Gastrocnemius medialis (tissue), 4 donors: ENCODE data around the gene NPFF.

ENCODE experiments used
- POLR2A ChIP-seq, 2 donors: fragments of 450-650 bp; IDR thresholded peaks; one replicate each; pipeline ENCODE4 v1.6.1; 2017; ENCODE audit warnings: antibody characterized with exemption in 2 of 2, mild to moderate bottlenecking in 2 of 2, moderate library complexity in 2 of 2
- TF ChIP-seq, protein P1 (sequence below), 5 experiments: fragments of 450-650 bp in 3 of 5; fragments of 200-600 bp in 2 of 5; sonication (generic) in 2 of 5; IDR thresholded peaks in 4 of 5; conservative IDR thresholded peaks in 1 of 5; 1 replicate in 4 of 5; 2 replicates in 1 of 5; pipeline ENCODE4 v1.5.1; 2016 to 2019; ENCODE audit warnings: antibody characterized with exemption in 5 of 5, mild to moderate bottlenecking in 3 of 5, moderate library complexity in 3 of 5

DNA sequence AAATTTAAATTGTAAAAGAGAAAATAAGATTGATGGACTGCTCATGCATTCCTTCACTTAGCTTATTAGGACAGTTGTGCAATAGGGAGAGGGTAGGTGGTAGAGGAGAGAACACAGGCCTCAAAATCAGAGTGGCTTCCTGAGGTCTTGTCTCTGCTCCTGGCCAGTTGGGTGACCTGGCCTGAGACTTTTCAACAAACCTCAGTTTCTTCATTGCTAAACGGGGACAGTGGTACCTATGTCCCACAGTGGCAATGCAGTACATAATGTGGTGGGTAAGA is 10.6 kb downstream of the NPFF start:
- TF ChIP-seq, protein P1, sequence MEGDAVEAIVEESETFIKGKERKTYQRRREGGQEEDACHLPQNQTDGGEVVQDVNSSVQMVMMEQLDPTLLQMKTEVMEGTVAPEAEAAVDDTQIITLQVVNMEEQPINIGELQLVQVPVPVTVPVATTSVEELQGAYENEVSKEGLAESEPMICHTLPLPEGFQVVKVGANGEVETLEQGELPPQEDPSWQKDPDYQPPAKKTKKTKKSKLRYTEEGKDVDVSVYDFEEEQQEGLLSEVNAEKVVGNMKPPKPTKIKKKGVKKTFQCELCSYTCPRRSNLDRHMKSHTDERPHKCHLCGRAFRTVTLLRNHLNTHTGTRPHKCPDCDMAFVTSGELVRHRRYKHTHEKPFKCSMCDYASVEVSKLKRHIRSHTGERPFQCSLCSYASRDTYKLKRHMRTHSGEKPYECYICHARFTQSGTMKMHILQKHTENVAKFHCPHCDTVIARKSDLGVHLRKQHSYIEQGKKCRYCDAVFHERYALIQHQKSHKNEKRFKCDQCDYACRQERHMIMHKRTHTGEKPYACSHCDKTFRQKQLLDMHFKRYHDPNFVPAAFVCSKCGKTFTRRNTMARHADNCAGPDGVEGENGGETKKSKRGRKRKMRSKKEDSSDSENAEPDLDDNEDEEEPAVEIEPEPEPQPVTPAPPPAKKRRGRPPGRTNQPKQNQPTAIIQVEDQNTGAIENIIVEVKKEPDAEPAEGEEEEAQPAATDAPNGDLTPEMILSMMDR (IDR thresholded peaks at IDR 0.05 in 4 of 5, conservative IDR thresholded peaks at IDR 0.05 in 1 of 5): no peak
- no peak for TF ChIP-seq POLR2A (IDR thresholded peaks at IDR 0.05)
